HCT116 (cell line): ENCODE data around the gene CACNA1S.

Source experiments
- CBX3 ChIP-seq: IDR thresholded peaks from 2 replicates; pipeline ENCODE4 v1.6.1; 2012; ENCODE audit warnings: low read depth
- CEBPB ChIP-seq: IDR thresholded peaks from 2 replicates; pipeline ENCODE4 v1.6.1; 2012; ENCODE audit warnings: low read depth
- SRF ChIP-seq: IDR thresholded peaks from 2 replicates; pipeline ENCODE4 v1.6.1; 2012; ENCODE audit warnings: low read depth
- TF ChIP-seq, protein P1 (sequence below): IDR thresholded peaks from 2 replicates; pipeline ENCODE4 v1.6.1; 2012; ENCODE audit warnings: low read depth

GRCh38 chr1:201017828-201018163, 94.4 kb downstream of the CACNA1S start:
- TF ChIP-seq CEBPB (no peak), SRF (no peak), CBX3 (no peak)
- TF ChIP-seq, protein P1, sequence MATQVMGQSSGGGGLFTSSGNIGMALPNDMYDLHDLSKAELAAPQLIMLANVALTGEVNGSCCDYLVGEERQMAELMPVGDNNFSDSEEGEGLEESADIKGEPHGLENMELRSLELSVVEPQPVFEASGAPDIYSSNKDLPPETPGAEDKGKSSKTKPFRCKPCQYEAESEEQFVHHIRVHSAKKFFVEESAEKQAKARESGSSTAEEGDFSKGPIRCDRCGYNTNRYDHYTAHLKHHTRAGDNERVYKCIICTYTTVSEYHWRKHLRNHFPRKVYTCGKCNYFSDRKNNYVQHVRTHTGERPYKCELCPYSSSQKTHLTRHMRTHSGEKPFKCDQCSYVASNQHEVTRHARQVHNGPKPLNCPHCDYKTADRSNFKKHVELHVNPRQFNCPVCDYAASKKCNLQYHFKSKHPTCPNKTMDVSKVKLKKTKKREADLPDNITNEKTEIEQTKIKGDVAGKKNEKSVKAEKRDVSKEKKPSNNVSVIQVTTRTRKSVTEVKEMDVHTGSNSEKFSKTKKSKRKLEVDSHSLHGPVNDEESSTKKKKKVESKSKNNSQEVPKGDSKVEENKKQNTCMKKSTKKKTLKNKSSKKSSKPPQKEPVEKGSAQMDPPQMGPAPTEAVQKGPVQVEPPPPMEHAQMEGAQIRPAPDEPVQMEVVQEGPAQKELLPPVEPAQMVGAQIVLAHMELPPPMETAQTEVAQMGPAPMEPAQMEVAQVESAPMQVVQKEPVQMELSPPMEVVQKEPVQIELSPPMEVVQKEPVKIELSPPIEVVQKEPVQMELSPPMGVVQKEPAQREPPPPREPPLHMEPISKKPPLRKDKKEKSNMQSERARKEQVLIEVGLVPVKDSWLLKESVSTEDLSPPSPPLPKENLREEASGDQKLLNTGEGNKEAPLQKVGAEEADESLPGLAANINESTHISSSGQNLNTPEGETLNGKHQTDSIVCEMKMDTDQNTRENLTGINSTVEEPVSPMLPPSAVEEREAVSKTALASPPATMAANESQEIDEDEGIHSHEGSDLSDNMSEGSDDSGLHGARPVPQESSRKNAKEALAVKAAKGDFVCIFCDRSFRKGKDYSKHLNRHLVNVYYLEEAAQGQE: no peak
